Upper lobe of left lung (tissue), 6 donors: ENCODE data around the gene RANGRF. TPM values are rescaled to one million over a fixed set of nuclear protein-coding genes. Genes with fewer than 3 reads are reported as not detected.

Source experiments
- ATAC-seq, 2 donors: fragments of 200-7000 bp; cut with Tn5 transposase; one replicate each; pipeline ENCODE4 v1.9.1; 2022; ENCODE audit warnings: mild to moderate bottlenecking in 2 of 2, moderate library complexity in 2 of 2; ENCODE audit not compliant: low FRiP score in 2 of 2
- DNase-seq, 2 donors: peaks; one replicate each; pipeline ENCODE4 v3.0.0-alpha.2; 2019 to 2020
- H3K27ac ChIP-seq, 4 donors: fragments of 200-600 bp; sonication (generic); one replicate each; pipeline ENCODE4 v1.5.1; 2016 to 2019
- H3K27me3 ChIP-seq, 4 donors: fragments of 200-600 bp; sonication (generic); one replicate each; pipeline ENCODE4 v1.5.1; 2017 to 2019
- H3K36me3 ChIP-seq, 4 donors: fragments of 200-600 bp; sonication (generic); one replicate each; pipeline ENCODE4 v1.5.1; 2016 to 2019
- H3K4me1 ChIP-seq, 4 donors: fragments of 200-600 bp; sonication (generic); one replicate each; pipeline ENCODE4 v1.5.1; 2018 to 2019
- H3K4me3 ChIP-seq, 4 donors: fragments of 200-600 bp; sonication (generic); one replicate each; pipeline ENCODE4 v1.5.1; 2017 to 2019; ENCODE audit warnings: mild to moderate bottlenecking in 2 of 4, moderate library complexity in 1 of 4
- H3K9me3 ChIP-seq, 4 donors: fragments of 200-600 bp; sonication (generic); one replicate each; pipeline ENCODE4 v1.5.1; 2018 to 2019
- CTCF ChIP-seq, 6 experiments: fragments of 450-650 bp in 4 of 6; fragments of 200-600 bp in 2 of 6; sonication (generic) in 2 of 6; IDR thresholded peaks; one replicate each; pipeline ENCODE4 v1.5.1; 2016 to 2019; ENCODE audit warnings: antibody characterized with exemption in 6 of 6
- EP300 ChIP-seq, 4 donors: sonication (generic); formaldehyde crosslinking; IDR thresholded peaks; one replicate each; pipeline ENCODE4 v1.5.1; 2017; ENCODE audit warnings: antibody characterized with exemption in 4 of 4, control low read depth in 2 of 4
- POLR2A ChIP-seq, 4 donors: fragments of 450-650 bp; IDR thresholded peaks; one replicate each; pipeline ENCODE4 v1.5.1; 2016 to 2017; ENCODE audit warnings: antibody characterized with exemption in 4 of 4, mild to moderate bottlenecking in 2 of 4
- POLR2AphosphoS5 ChIP-seq, 2 donors: sonication (generic); formaldehyde crosslinking; IDR thresholded peaks; one replicate each; pipeline ENCODE4 v1.5.1; 2017; ENCODE audit warnings: antibody characterized with exemption in 2 of 2
- WGBS, 2 donors: methylation state at CpG; one replicate each; pipeline ENCODE4 v1.1.5; 2017 to 2018; 5-methylcytosine and 5-hydroxymethylcytosine counted together
- total RNA-seq, 6 donors: library from RNA; depleted of rRNA in 4 of 6; stranded (reverse); fragments of >200 nt in 4 of 6; gene quantifications; one replicate each; pipeline versions ENCODE4 v1.1.0 to v1.2.1, GENCODE V29; 2016 to 2021
- donor health status: DM: no; HTN: no; CAD: no; lungs with moderate emphysema.
- donor health status: DM: no; HTN: yes; CAD: no; lungs with severe emphysema.

Gene RANGRF
- total RNA-seq, 6 donors from 2014 or later: 19.9 to 32.4 (median 26.6) TPM

DNA sequence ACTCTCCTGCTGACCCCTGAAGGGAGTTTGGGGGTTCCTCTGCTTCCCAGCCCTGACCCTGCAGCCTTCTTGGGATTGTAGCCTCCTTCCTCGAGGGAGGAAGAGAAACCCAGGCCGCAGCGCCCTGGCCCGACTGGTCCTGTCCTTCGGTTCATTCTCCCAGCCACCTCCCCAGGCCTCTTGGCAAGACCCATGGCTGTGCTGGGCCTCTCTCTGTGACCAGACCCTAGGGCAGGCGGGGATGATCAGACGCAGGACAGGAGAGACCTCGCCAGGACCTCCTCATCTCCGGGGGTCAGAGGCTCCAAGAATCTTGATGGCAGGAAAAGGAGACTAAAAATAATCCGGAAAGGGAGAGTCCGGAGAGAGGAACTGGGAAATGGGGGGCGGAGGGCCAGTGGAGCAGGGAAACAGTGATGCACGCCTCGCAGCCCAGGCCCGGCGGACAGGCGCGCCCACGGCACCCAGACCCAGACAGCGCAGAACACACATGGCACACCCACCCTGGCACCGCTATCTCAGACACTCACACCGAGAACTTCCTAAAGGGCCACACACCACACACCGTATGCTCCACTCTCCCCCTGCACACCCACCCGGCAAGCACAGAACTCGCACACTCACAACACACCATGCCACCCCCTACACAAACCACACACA lies 22.8 kb downstream of the RANGRF start:
- Histone ChIP-seq H3K4me3 (peak overlapping the region; percentile 9 to 62 (median 46)), H3K4me1 (peaks cover 6 to 19% (median 12%) of the 10 kb centered on the region in 4 donors), H3K27ac (peak overlapping the region; percentile 54 to 82 (median 77)), H3K36me3 (peaks cover 0 to 15% (median 0%) of the 10 kb centered on the region in 4 donors), H3K27me3 (no peaks in the 10 kb centered on the region), H3K9me3 (no peaks in the 10 kb centered on the region)
- TF ChIP-seq POLR2AphosphoS5 (IDR thresholded peaks at IDR 0.05) (no peak), POLR2A (IDR thresholded peaks at IDR 0.05) (no peak), EP300 (IDR thresholded peaks at IDR 0.05) (no peak), CTCF (IDR thresholded peaks at IDR 0.05) (no peak)
- 66 to 70% methylated on average over 25 of the region's 25 CpGs for WGBS, 2 donors
- DNase-seq (peak in 1 of 2 donors; percentile 23), ATAC-seq (peak in 1 of 2 donors; percentile 58)

DNA sequence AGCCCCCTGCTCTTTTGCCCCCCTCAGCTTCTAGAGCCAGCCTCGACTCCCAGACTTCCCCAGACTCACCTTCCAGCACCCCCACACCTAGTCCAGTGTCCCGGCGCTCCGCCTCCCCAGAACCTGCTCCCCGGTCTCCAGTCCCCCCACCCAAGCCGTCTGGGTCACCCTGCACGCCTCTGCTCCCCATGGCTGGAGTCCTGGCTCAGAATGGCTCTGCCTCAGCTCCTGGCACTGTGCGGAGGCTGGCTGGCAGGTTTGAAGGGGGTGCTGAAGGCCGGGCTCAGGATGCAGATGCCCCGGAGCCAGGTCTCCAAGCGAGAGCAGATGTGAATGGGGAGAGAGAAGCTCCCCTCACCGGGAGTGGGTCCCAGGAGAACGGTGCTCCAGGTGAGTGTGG lies 23.8 kb downstream of the RANGRF start:
- Histone ChIP-seq H3K4me3 (peak overlapping the region; percentile 10 to 62 (median 46)), H3K36me3 (peaks cover 0 to 21% (median 0%) of the 10 kb centered on the region in 4 donors), H3K9me3 (no peaks in the 10 kb centered on the region), H3K27ac (peak overlapping the region in 3 of 4 donors; percentile 22 to 82 (median 54)), H3K27me3 (no peaks in the 10 kb centered on the region), H3K4me1 (peaks cover 6 to 19% (median 12%) of the 10 kb centered on the region in 4 donors)
- ATAC-seq (no peak), DNase-seq (no peak)
- TF ChIP-seq CTCF (IDR thresholded peaks at IDR 0.05) (no peak), POLR2AphosphoS5 (IDR thresholded peaks at IDR 0.05) (no peak), EP300 (IDR thresholded peaks at IDR 0.05) (no peak), POLR2A (IDR thresholded peaks at IDR 0.05) (no peak)
- WGBS, 2 donors: 43 to 72% methylated on average over 9 of the region's 13 CpGs

- peak overlapping the region; percentile 3 to 62 (median 46) for H3K4me3 ChIP-seq
- peaks cover 0 to 23% (median 0%) of the 10 kb centered on the region in 4 donors for H3K36me3 ChIP-seq
- no peaks in the 10 kb centered on the region for H3K9me3 ChIP-seq
- H3K4me1 ChIP-seq: peaks cover 6 to 19% (median 12%) of the 10 kb centered on the region in 4 donors
- peak overlapping the region in 3 of 4 donors; percentile 13 to 82 (median 54) for H3K27ac ChIP-seq
- DNase-seq (no peak), ATAC-seq (no peak)
- TF ChIP-seq POLR2AphosphoS5 (IDR thresholded peaks at IDR 0.05) (no peak), CTCF (IDR thresholded peaks at IDR 0.05) (no peak), POLR2A (IDR thresholded peaks at IDR 0.05) (no peak), EP300 (IDR thresholded peaks at IDR 0.05) (no peak)
- no peaks in the 10 kb centered on the region for H3K27me3 ChIP-seq
- 44 to 58% methylated on average over 5 to 7 of the region's 16 CpGs for WGBS, 2 donors
Observed at GRCh38 chr17:8312726-8313600, 24.5 kb downstream of the RANGRF start.

DNA sequence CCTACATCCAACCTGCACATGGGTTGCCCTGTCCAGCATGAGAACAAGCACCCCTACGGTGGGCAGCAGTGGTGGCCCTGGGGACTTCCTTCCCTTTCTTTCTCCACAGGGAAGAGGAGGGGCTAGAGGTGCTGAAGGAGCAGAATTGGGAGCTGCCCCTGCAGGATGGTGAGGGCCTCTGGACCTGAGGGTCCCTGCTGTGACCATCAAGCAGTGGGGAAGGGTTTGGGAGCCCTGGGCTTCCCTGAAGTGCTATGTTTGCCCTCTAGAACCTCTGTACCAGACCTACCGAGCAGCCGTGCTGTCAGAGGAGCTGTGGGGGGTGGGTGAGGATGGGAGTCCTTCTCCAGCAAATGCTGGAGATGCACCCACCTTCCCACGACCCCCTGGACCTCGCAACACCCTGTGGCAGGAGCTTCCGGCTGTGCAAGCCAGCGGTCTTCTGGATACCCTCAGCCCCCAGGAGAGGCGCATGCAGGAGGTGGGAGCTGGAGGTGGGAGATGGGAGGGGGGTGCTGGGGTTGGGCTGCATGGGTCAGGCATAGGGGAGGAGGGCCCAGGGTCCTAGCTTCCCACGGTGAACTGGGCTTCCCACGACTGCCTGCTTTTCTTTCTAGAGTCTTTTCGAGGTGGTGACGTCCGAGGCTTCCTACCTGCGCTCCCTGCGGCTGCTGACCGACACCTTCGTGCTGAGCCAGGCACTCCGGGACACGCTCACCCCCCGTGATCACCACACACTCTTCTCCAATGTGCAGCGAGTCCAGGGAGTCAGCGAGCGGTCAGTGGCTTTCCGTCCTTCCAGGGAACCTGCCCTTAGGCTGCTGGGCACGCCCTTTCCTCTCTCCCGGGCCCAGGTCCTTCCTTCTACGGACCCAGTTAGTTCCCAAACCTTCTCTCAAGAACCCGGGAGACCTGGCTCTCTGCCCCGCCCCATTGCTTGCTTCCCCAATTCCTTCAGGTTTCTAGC lies 26.6 kb downstream of the RANGRF start:
- H3K4me1 ChIP-seq: peaks cover 6 to 19% (median 12%) of the 10 kb centered on the region in 4 donors
- H3K27me3 ChIP-seq: no peaks in the 10 kb centered on the region
- H3K36me3 ChIP-seq: peaks cover 0 to 33% (median 3%) of the 10 kb centered on the region in 4 donors
- H3K9me3 ChIP-seq: no peaks in the 10 kb centered on the region
- WGBS, 2 donors: 23 to 36% methylated on average over 21 to 28 of the region's 29 CpGs
- H3K27ac ChIP-seq: peak overlapping the region in 1 of 4 donors; percentile 10
- DNase-seq: peak in 1 of 2 donors; percentile 31
- no peak for ATAC-seq
- no peak for TF ChIP-seq POLR2A (IDR thresholded peaks at IDR 0.05)
- TF ChIP-seq POLR2AphosphoS5 (IDR thresholded peaks at IDR 0.05): no peak
- no peak for TF ChIP-seq EP300 (IDR thresholded peaks at IDR 0.05)
- TF ChIP-seq CTCF (IDR thresholded peaks at IDR 0.05): no peak
- no peak overlapping the region for H3K4me3 ChIP-seq
